GM23338 (cell line): Measurements from ENCODE around the gene CIZ1. TPM values are rescaled to one million over a fixed set of nuclear protein-coding genes. Genes with fewer than 3 reads are reported as not detected.

Source experiments
- ATAC-seq: fragments of 200-7000 bp; cut with Tn5 transposase; 3 replicates; pipeline ENCODE4 v1.9.1; 2020
- DNase-seq: peaks from one replicate; pipeline ENCODE4 v3.0.0-alpha.2; 2015; ENCODE audit warnings: low spot score
- H2AFZ ChIP-seq: fragments of 200-600 bp; sonication (generic); 2 replicates; pipeline ENCODE4 v1.8.0; 2016; ENCODE audit warnings: antibody characterized with exemption, mild to moderate bottlenecking, moderate library complexity
- H3F3A ChIP-seq: fragments of 200-600 bp; sonication (generic); replicated peaks from 2 replicates; pipeline ENCODE4 v1.8.0; 2017; ENCODE audit warnings: antibody characterized with exemption, mixed run types, low read depth
- H3K27ac ChIP-seq: fragments of 200-600 bp; sonication (generic); 2 replicates; pipeline ENCODE4 v1.6.1; 2016; ENCODE audit warnings: low read depth
- H3K27me3 ChIP-seq: fragments of 200-600 bp; sonication (generic); 2 replicates; pipeline ENCODE4 v1.8.0; 2016; ENCODE audit warnings: mild to moderate bottlenecking, mixed run types, moderate library complexity; ENCODE audit not compliant: insufficient read depth
- H3K36me3 ChIP-seq: fragments of 200-600 bp; sonication (generic); 2 replicates; pipeline ENCODE4 v1.8.0; 2016; ENCODE audit warnings: mild to moderate bottlenecking; ENCODE audit not compliant: insufficient read depth
- H3K4me1 ChIP-seq: fragments of 200-600 bp; sonication (generic); 2 replicates; pipeline ENCODE4 v1.8.0; 2016; ENCODE audit warnings: mild to moderate bottlenecking, moderate library complexity; ENCODE audit not compliant: insufficient read depth
- H3K4me2 ChIP-seq: fragments of 200-600 bp; sonication (generic); 2 replicates; pipeline ENCODE4 v1.7.1; 2017; ENCODE audit warnings: mixed run types
- H3K4me3 ChIP-seq: fragments of 200-600 bp; sonication (generic); 2 replicates; pipeline ENCODE4 v1.6.1; 2016; ENCODE audit warnings: mixed run types
- H3K79me2 ChIP-seq: fragments of 200-600 bp; sonication (generic); replicated peaks from 2 replicates; pipeline ENCODE4 v1.8.0; 2017; ENCODE audit warnings: mild to moderate bottlenecking; ENCODE audit not compliant: insufficient read depth
- H3K9me2 ChIP-seq: fragments of 200-600 bp; sonication (generic); 2 replicates; pipeline ENCODE4 v1.8.0; 2017; ENCODE audit not compliant: insufficient read depth
- H4K20me1 ChIP-seq: fragments of 200-600 bp; sonication (generic); replicated peaks from 2 replicates; pipeline ENCODE4 v1.8.0; 2017; ENCODE audit warnings: mild to moderate bottlenecking; ENCODE audit not compliant: insufficient read depth
- H3K27ac Mint-ChIP-seq: 2 replicates; pipeline ENCODE4 v1.8.0; 2020; ENCODE audit warnings: inconsistent platforms, mild to moderate bottlenecking, moderate library complexity, mixed read lengths
- H3K27me3 Mint-ChIP-seq: 3 replicates; pipeline ENCODE4 v1.8.0; 2022; ENCODE audit warnings: low read depth, mild to moderate bottlenecking, moderate library complexity, mixed read lengths, inconsistent platforms; ENCODE audit not compliant: insufficient read depth, poor library complexity
- H3K36me3 Mint-ChIP-seq: 3 replicates; pipeline ENCODE4 v1.8.0; 2021; ENCODE audit warnings: low read depth, mild to moderate bottlenecking, inconsistent platforms, moderate library complexity, mixed read lengths
- H3K4me1 Mint-ChIP-seq: 3 replicates; pipeline ENCODE4 v1.8.0; 2020; ENCODE audit warnings: mild to moderate bottlenecking, inconsistent platforms, mixed read lengths
- H3K4me3 Mint-ChIP-seq: 3 replicates; pipeline ENCODE4 v1.8.0; 2021; ENCODE audit warnings: moderate library complexity, mild to moderate bottlenecking, inconsistent platforms, mixed read lengths
- H3K9me3 Mint-ChIP-seq: 3 replicates; pipeline ENCODE4 v1.8.0; 2020; ENCODE audit warnings: moderate library complexity, mild to moderate bottlenecking, inconsistent platforms, mixed read lengths
- CTCF ChIP-seq, 2 experiments: fragments of 200-600 bp in 1 of 2; sonication (generic) in 1 of 2; conservative IDR thresholded peaks; 2 replicates each; pipeline versions ENCODE4 v1.5.1 to v1.6.1; 2016 to 2017; ENCODE audit warnings: antibody characterized with exemption in 2 of 2, low read depth in 2 of 2, mild to moderate bottlenecking in 2 of 2, moderate library complexity in 1 of 2
- ETS1 ChIP-seq: IDR thresholded peaks from 2 replicates; pipeline ENCODE4 v1.6.1; 2016; ENCODE audit warnings: antibody characterized with exemption
- EZH2 ChIP-seq: fragments of 200-600 bp; sonication (generic); IDR thresholded peaks from one replicate; pipeline ENCODE4 v1.8.0; 2017; ENCODE audit warnings: antibody characterized with exemption, mild to moderate bottlenecking, low read depth; ENCODE audit not compliant: unreplicated experiment
- JUNB ChIP-seq: IDR thresholded peaks from one replicate; pipeline ENCODE4 v1.6.1; 2016; ENCODE audit warnings: antibody characterized with exemption; ENCODE audit not compliant: unreplicated experiment
- STAT1 ChIP-seq: IDR thresholded peaks from one replicate; pipeline ENCODE4 v1.6.1; 2016; ENCODE audit warnings: antibody characterized with exemption; ENCODE audit not compliant: unreplicated experiment
- ZNF114 ChIP-seq: fragments of 250-450 bp; sonication (Bioruptor Pico); IDR thresholded peaks from 2 replicates; pipeline ENCODE4 v1.5.0; 2020; ENCODE audit warnings: mild to moderate bottlenecking, moderate library complexity
- ZNF462 ChIP-seq: fragments of 250-450 bp; sonication (Bioruptor Pico); IDR thresholded peaks from 2 replicates; pipeline ENCODE4 v1.5.0; 2020; ENCODE audit warnings: mild to moderate bottlenecking, moderate library complexity
- polyA plus RNA-seq: library from polyadenylated mRNA; unstranded; fragments of >200 nt; fragmentation: Nextera tagmentation; extraction: Ambion mirVana; gene quantifications from 2 replicates; pipeline ENCODE4 v1.2.1, GENCODE V29; 2016
- total RNA-seq: library from RNA; depleted of rRNA; stranded (reverse); fragments of >200 nt; shearing (Covaris generic); gene quantifications from 2 replicates; pipeline ENCODE4 v1.2.3, GENCODE V29; 2014

CIZ1 gene
- total and polyA plus RNA-seq, 2 experiments from 2014 or later: 49.6 to 61.4 TPM

GRCh38 chr9:128225770-128226411 lies 34.5 kb upstream of the CIZ1 start (continued):
- TF ChIP-seq CTCF (conservative IDR thresholded peaks at IDR 0.05; ENCODE audit: low read depth in 2 of 2) (no peak), STAT1 (no peak)

GRCh38 chr9:128224877-128225276 lies 33.5 kb upstream of the CIZ1 start:
- no peak overlapping the region for H3K4me3 Mint-ChIP-seq
- H3F3A ChIP-seq: peaks cover 3% of the 10 kb centered on the region; the same call in 1 of the 2 replicates
- H3K4me1 Mint-ChIP-seq: no peaks in the 10 kb centered on the region; the same call in 2 of the 3 replicates
- H3K79me2 ChIP-seq: no peaks in the 10 kb centered on the region
- ATAC-seq (no peak), DNase-seq (no peak)
- H3K27me3 Mint-ChIP-seq: peaks cover 7% of the 10 kb centered on the region
- TF ChIP-seq ZNF114 (CRISPR knock-in tag) (no peak), ETS1 (no peak)
- H4K20me1 ChIP-seq: no peaks in the 10 kb centered on the region; the same call in 1 of the 2 replicates
- H3K36me3 Mint-ChIP-seq: peaks cover 21% of the 10 kb centered on the region
- H2AFZ ChIP-seq: no peak overlapping the region
- no peak overlapping the region for H3K27ac ChIP-seq
- no peak overlapping the region for H3K27ac Mint-ChIP-seq
- no peak overlapping the region for H3K4me2 ChIP-seq
- no peaks in the 10 kb centered on the region for H3K9me2 ChIP-seq
- no peaks in the 10 kb centered on the region for H3K4me1 ChIP-seq
- H3K9me3 Mint-ChIP-seq: no peaks in the 10 kb centered on the region
- H3K4me3 ChIP-seq: no peak overlapping the region
- 0 out of 2 replicates have a peak, but pooled peaks cover 6% of the 10 kb centered on the region for H3K36me3 ChIP-seq
- no peaks in the 10 kb centered on the region for H3K27me3 ChIP-seq

- H2AFZ ChIP-seq: no peak overlapping the region
- Mint-ChIP-seq H3K4me1 (peaks cover 9% of the 10 kb centered on the region), H3K36me3 (peaks cover 27% of the 10 kb centered on the region), H3K27ac (no peak overlapping the region), H3K4me3 (no peak overlapping the region), H3K9me3 (no peaks in the 10 kb centered on the region), H3K27me3 (peaks cover 14% of the 10 kb centered on the region)
- ATAC-seq (no peak), DNase-seq (no peak)
- no peak overlapping the region for H3K27ac ChIP-seq
- H3K36me3 ChIP-seq: 0 out of 2 replicates have a peak, but pooled peaks cover 6% of the 10 kb centered on the region
- no peak overlapping the region for H3K4me2 ChIP-seq
- H3K4me1 ChIP-seq: no peaks in the 10 kb centered on the region; the same call in 1 of the 2 replicates
- H3K79me2 ChIP-seq: no peaks in the 10 kb centered on the region
- H4K20me1 ChIP-seq: no peaks in the 10 kb centered on the region; the same call in 1 of the 2 replicates
- H3K9me2 ChIP-seq: no peaks in the 10 kb centered on the region
- H3K4me3 ChIP-seq: no peak overlapping the region
- peaks cover 3% of the 10 kb centered on the region for H3F3A ChIP-seq
- no peaks in the 10 kb centered on the region for H3K27me3 ChIP-seq
- no peak for TF ChIP-seq JUNB
- no peak for TF ChIP-seq ETS1
- no peak for TF ChIP-seq EZH2
- no peak for TF ChIP-seq ZNF114 (CRISPR knock-in tag)
- TF ChIP-seq ZNF462 (CRISPR knock-in tag): no peak
Measured at GRCh38 chr9:128222880-128223670, 31.7 kb upstream of the CIZ1 start.
